ENCODE data around the gene HOXC10. TPM values are rescaled to one million over a fixed set of nuclear protein-coding genes. Genes with fewer than 3 reads are reported as not detected.

Gene HOXC10
- total RNA-seq, 1 experiment from 2014 or later = not detected

- H3K27ac Mint-ChIP-seq = no peak overlapping the region
- ChIA-PET CTCF (interaction anchor here (0.6 to 10.8 kb wide), 37 partner anchors 9 to 374 kb away, joined by 3 to 107 read pairs (median 4); partner anchors contain the start of genes HOXC10, HOXC5, HOXC6 and SMUG1), POLR2A (no interaction called here)
- H3K36me3 Mint-ChIP-seq = no peaks in the 10 kb centered on the region; the same call in 1 of the 2 replicates
- DNase-seq (ENCODE audit: low spot score) (no peak), ATAC-seq (no peak)
- peak overlapping the region; percentile 28 for H3K4me3 Mint-ChIP-seq
- peaks cover 100% of the 10 kb centered on the region for H3K27me3 Mint-ChIP-seq (ENCODE audit: low read depth)
- peaks cover 17% of the 10 kb centered on the region for H3K4me1 Mint-ChIP-seq
- TF ChIP-seq STAT6 (CRISPR knock-in tag; conservative IDR thresholded peaks at IDR 0.05; ENCODE audit: low read depth) = no peak
- no peak for TF ChIP-seq TCF7 (CRISPR knock-in tag; IDR thresholded peaks at IDR 0.05; ENCODE audit: low read depth)
- TF ChIP-seq ZNF232 (CRISPR knock-in tag; IDR thresholded peaks at IDR 0.05) = no peak
- no peak for TF ChIP-seq MYBL2 (CRISPR knock-in tag; IDR thresholded peaks at IDR 0.05)
- TF ChIP-seq ATF1 (CRISPR knock-in tag; IDR thresholded peaks at IDR 0.05) = no peak
- no peak for TF ChIP-seq EMX1 (CRISPR knock-in tag; IDR thresholded peaks at IDR 0.05)
- no peak for TF ChIP-seq TEAD1 (CRISPR knock-in tag; IDR thresholded peaks at IDR 0.05)
- TF ChIP-seq ZSCAN18 (CRISPR knock-in tag; IDR thresholded peaks at IDR 0.05) = no peak
- TF ChIP-seq SP1 (CRISPR knock-in tag; conservative IDR thresholded peaks at IDR 0.05) = no peak
- TF ChIP-seq KAT7 (CRISPR knock-in tag; IDR thresholded peaks at IDR 0.05; ENCODE audit: borderline replicate concordance) = no peak
- TF ChIP-seq ZNF281 (CRISPR knock-in tag; IDR thresholded peaks at IDR 0.05) = no peak
- H3K9me3 Mint-ChIP-seq = no peaks in the 10 kb centered on the region
Observed at GRCh38 chr12:54005531-54005852, 20.5 kb downstream of the HOXC10 start.

GRCh38 chr12:54005853-54006558, 21.1 kb downstream of the HOXC10 start:
- ATAC-seq (peak; percentile 69), DNase-seq (ENCODE audit: low spot score) (peak; percentile 96)
- CTCF ChIA-PET = interaction anchor here (0.6 to 10.8 kb wide), 38 partner anchors 10 to 373 kb away, joined by 3 to 107 read pairs (median 4); partner anchors contain the start of genes HOXC10, HOXC5, HOXC6 and SMUG1
- H3K27me3 Mint-ChIP-seq (ENCODE audit: low read depth) = peaks cover 100% of the 10 kb centered on the region
- POLR2A ChIA-PET = no interaction called here
- H3K27ac Mint-ChIP-seq = no peak overlapping the region
- no peaks in the 10 kb centered on the region for H3K9me3 Mint-ChIP-seq
- no peaks in the 10 kb centered on the region; the same call in 1 of the 2 replicates for H3K36me3 Mint-ChIP-seq
- TF ChIP-seq HMGA2 (CRISPR knock-in tag; IDR thresholded peaks at IDR 0.05) = no peak
- TF ChIP-seq NFYB (CRISPR knock-in tag; conservative IDR thresholded peaks at IDR 0.05; ENCODE audit: low read depth) = no peak
- peak; percentile 96 for TF ChIP-seq CTCF (IDR thresholded peaks at IDR 0.05)
- TF ChIP-seq ZNF281 (CRISPR knock-in tag; IDR thresholded peaks at IDR 0.05) = 0 out of 2 replicates have a peak, but pooled peaks have one; percentile 30
- peak overlapping the region; percentile 34 for H3K4me3 Mint-ChIP-seq
- peaks cover 19% of the 10 kb centered on the region for H3K4me1 Mint-ChIP-seq
